Stimulated activated CD8-positive, alpha-beta memory T cell treated with anti-CD3 and anti-CD28 coated beads, Interleukin-4, amount 100 ng/mL, for 4 hours (primary cell): ENCODE measurements around the gene CCNL2.
"Not testable (repeated sequence)": the region's sequence is repeated elsewhere in the genome, so short reads cannot be mapped to it uniquely, and the experiment has no call there.

Experiments used
- DNase-seq, 2 donors: peaks; one replicate each; pipeline ENCODE4 v3.0.0-alpha.2; 2020; ENCODE audit warnings: low read depth in 2 of 2, low spot score in 1 of 2

Gene CCNL2

GRCh38 chr1:1399872-1400575, 889 bp upstream of the CCNL2 start:
- no peak for DNase-seq

GRCh38 chr1:1398677-1399186, 403 bp downstream of the CCNL2 start:
- no peak for DNase-seq

GRCh38 chr1:1397839-1398523, 1.2 kb downstream of the CCNL2 start:
- no peak for DNase-seq

GRCh38 chr1:1395166-1395565, 4.0 kb downstream of the CCNL2 start:
- no peak for DNase-seq

GRCh38 chr1:1394116-1394515, 5.0 kb downstream of the CCNL2 start:
- no peak for DNase-seq

- DNase-seq, result no peak
Observed at GRCh38 chr1:1393428-1393827, 5.7 kb downstream of the CCNL2 start.

GRCh38 chr1:1393014-1393413, 6.1 kb downstream of the CCNL2 start:
- no peak for DNase-seq

GRCh38 chr1:1391225-1391624, 7.9 kb downstream of the CCNL2 start:
- no peak for DNase-seq

GRCh38 chr1:1390675-1391074, 8.5 kb downstream of the CCNL2 start:
- DNase-seq, result no peak

GRCh38 chr1:1388078-1388472, 11.1 kb downstream of the CCNL2 start:
- no peak for DNase-seq

- DNase-seq, result no peak
Observed at GRCh38 chr1:1387098-1388077, 11.7 kb downstream of the CCNL2 start.

GRCh38 chr1:1385931-1386330, 13.2 kb downstream of the CCNL2 start:
- DNase-seq, result no peak

GRCh38 chr1:1385339-1385738, 13.8 kb downstream of the CCNL2 start:
- not testable (repeated sequence) for DNase-seq

- no peak for DNase-seq
Observed at GRCh38 chr1:1381294-1381693, 17.8 kb downstream of the CCNL2 start.

- no peak for DNase-seq
Observed at GRCh38 chr1:1380860-1381259, 18.3 kb downstream of the CCNL2 start.

GRCh38 chr1:1377540-1378205, 21.5 kb downstream of the CCNL2 start:
- DNase-seq, result no peak

GRCh38 chr1:1376551-1377226, 22.4 kb downstream of the CCNL2 start:
- no peak for DNase-seq

GRCh38 chr1:1374929-1375662, 24.0 kb downstream of the CCNL2 start, which contains the start of gene AURKAIP1:
Gene AURKAIP1, minus strand, starts transcription at chr1:1375207. Its CDS starts 451 bp downstream, at chr1:1374756.
- DNase-seq, result peak; percentile 85 to 93

GRCh38 chr1:1374589-1374928, 24.6 kb downstream of the CCNL2 start:
- no peak for DNase-seq
